Sigmoid colon (tissue), 4 donors: Measurements from ENCODE around the gene COG7.

Experiments
- CTCF ChIP-seq, 4 experiments: fragments of 450-650 bp in 3 of 4; fragments of 200-600 bp in 1 of 4; IDR thresholded peaks; one replicate each; pipeline ENCODE4 v1.5.1; 2016 to 2019; ENCODE audit warnings: antibody characterized with exemption in 4 of 4, mild to moderate bottlenecking in 3 of 4, moderate library complexity in 2 of 4
- POLR2AphosphoS5 ChIP-seq, 4 donors: sonication (generic); formaldehyde crosslinking; IDR thresholded peaks; one replicate each; pipeline ENCODE4 v1.6.1; 2017; ENCODE audit warnings: antibody characterized with exemption in 4 of 4

DNA sequence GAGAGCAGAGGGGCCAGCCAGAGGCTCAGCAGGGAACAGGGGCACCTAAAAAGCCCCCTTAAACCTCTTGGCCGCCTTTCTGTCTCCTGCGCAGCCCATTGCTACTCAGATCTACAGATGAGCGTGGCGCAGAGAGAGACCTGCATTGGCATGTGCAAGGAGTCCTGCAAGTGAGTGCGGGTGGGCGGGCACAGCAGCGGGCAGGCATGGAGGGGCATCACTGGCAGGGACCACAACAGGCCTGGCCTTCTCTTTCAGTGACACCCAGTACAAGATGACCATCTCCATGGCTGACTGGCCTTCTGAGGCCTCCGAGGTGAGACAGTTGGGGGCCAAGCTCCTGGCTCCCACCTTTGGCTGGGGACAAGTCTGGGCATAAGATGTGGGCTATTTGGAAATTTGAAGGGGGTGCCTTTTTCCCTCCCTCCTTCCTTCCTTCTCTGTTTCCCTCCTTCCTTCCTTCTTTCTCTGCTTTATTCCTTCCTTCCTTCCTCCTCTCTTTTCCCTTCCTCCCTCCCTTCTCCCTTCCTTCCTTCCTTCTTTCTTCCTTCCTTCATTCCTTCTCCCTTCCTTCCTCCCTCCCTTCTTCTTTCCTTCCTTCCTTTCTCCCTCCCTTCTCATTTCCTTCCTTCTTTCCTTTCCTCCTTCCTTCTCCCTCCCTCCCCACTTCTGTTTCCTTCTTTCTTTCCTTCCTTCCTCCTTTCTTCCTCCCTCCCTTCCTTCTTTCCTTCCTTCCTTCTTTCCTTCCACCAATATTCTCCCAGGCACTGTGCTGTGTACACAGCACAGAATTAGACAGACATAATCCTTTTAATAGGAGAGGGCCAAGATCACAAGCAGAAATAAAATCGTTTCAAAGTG, 75.7 kb downstream of the COG7 start:
- no peak for TF ChIP-seq CTCF (IDR thresholded peaks at IDR 0.05)
- TF ChIP-seq POLR2AphosphoS5 (IDR thresholded peaks at IDR 0.05) = no peak
